ENCODE data around the gene SAA4. TPM values are rescaled to one million over a fixed set of nuclear protein-coding genes. Genes with fewer than 3 reads are reported as not detected.
"Not testable (repeated sequence)": the region's sequence is repeated elsewhere in the genome, so short reads cannot be mapped to it uniquely, and the experiment has no call there.

The SAA4 gene
- total RNA-seq, 1 donor from 2014 or later: not detected

DNA sequence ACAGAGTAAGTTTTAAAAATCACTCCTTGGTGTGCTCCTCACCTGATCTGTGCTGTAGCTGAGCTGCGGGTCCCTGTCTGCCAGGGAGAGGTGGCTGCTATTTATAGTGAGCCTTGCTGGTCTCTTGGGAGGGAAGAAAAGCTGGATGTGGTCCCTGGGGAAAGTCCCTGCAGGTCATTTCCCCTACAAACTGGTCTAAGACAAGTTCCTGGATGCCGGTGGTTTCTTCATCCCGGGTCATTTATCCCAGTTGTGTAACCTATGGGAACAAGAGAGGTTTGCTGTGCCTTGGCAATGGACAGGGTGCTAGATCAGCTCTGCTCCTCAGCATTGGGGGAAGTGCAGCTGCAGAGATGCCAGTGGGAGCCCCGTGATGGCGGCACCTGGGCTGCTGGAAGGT lies 12.0 kb upstream of the SAA4 start, which contains the start of gene SAA2:
Gene SAA2 (minus strand): TSS at position 108 of the 400 bp plus-strand sequence. CDS start 657 bp downstream, outside the sequence.
- DNase-seq (ENCODE audit: low spot score in 2 of 2) (no peak), FAIRE-seq (no peak)

DNA sequence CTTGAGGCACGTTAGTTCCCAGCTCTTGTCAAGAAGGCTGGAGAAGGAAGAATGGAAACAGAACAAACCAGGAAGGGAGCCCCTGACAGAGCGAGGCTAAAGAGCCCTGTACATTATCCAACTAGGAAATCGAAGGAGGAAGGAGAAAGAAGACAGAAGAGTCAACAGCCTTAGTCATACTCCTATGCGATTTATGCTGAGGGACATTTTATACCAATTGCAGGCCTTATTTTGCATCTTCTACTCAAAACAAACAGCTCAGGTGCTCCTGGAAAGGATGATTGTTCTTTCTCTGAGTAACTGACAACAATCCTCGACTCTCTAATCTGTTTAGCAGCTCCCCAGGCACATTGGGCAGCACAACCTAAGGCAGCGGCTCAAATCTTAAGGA lies 10.6 kb upstream of the SAA4 start:
- DNase-seq (ENCODE audit: low spot score in 2 of 2); FAIRE-seq: not testable (repeated sequence)

- not testable (repeated sequence) for DNase-seq (ENCODE audit: low spot score in 2 of 2); FAIRE-seq
Observed at GRCh38 chr11:18246379-18247190, 10.0 kb upstream of the SAA4 start.

DNA sequence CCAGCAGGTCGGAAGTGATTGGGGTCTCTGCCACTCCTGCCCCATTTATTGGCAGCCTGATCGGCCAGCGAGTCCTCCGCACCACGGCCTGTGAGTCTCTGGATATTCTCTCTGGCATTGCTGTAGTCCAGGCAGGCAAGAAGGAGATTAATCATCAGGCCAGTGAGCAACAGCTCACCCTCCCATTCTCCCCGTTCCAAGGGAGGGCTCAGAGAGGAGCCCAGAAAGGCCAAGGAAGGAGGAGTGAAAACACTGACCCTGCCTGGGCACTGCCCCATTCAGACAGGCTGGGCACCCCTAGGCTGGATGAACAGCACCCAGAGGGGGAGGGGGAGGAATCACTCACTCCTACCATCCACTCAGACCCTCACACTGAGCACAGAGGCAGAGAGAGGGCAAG lies 8.8 kb upstream of the SAA4 start:
- FAIRE-seq (no peak), DNase-seq (ENCODE audit: low spot score in 2 of 2) (no peak)

- DNase-seq (ENCODE audit: low spot score in 2 of 2) (no peak), FAIRE-seq (no peak)
Observed at GRCh38 chr11:18243783-18244362, 7.3 kb upstream of the SAA4 start.

GRCh38 chr11:18239655-18240054 lies 3.1 kb upstream of the SAA4 start:
- no peak for DNase-seq (ENCODE audit: low spot score in 2 of 2)

DNA sequence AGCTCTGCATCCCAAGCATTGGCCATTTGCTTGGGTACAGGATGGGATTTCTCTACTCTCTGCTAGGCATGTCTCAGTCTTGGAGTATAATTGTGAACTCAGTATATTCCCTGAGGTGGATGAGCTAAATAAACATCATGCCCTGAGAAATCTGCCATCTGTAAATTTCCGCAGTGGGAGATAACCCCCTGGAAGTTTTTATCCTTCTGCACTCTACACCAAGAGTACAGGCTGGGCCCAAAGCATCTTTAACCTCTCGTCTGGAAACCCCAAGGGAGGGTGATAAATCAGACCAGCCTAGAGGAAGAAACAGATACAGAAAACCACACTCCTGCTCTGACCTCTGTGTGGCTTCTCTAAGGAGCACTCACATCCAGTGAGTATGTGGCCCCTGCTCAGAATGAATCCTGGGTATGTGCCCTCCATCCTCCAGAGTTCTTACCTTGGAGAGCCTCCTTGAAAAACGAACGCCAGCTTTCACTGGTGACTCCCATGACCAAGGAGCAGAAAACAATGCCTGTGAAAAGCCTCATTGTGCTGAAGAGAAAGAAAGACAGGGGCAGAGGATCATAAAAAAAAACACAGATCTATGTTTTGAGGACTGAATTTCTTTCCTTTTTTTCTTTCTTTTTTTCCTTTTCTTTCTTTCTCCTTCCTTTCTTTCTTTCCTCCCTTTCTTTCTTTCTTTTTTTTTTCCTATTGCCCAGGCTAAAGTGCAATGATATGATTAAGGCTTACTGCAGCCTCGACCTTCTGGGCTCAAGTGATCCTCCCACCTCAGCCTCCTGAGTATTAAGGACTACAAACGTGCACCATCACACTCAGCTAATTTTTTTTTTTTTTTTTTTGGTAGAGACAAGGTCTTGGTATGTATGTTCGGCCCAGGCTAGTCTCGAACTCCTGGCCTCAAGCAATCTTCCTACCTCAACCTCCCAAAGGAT lies 938 bp downstream of the SAA4 start:
- DNase-seq (ENCODE audit: low spot score in 2 of 2): no peak
- no peak for FAIRE-seq

More at GRCh38 chr11:18239655-18240054, 3.1 kb upstream of the SAA4 start:
- FAIRE-seq: no peak

DNA sequence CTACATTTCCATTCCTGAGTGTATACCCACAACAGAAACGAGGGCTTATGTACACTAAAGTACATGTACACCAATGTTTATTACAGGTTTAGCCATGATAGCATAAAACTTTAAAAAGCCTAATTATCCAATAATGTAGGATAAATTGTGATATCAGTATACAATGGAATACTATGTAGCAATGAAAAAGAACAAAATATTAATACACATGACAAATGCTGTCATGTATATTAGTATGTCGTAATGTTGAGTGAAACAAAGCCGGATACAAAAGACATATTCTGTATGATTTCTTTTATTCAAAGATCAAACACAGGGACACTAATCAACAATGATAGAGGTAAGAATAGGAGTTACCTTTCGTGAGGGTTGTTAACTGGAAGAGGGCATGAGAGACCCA lies 2.7 kb downstream of the SAA4 start:
- no peak for FAIRE-seq

DNA sequence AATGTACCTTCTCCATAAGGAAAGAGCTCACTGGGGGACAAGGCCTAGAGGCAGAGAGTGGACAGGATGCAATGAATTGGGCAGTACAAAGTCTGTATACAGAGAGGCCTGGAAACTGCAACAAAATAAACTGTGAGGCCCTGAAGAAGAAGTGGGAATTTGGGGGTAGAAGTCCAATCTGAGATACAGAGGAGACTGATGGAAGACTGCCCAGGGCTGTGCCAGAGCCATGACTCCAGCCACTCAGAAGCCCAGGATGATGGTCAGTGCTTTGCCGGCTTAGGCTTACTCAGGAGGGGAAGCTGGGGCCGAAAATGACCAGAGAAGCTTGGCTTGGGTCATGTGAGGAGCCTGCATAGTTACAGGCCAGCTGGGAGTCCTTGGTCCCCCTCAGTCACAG lies 5.7 kb downstream of the SAA4 start:
- FAIRE-seq (no peak), DNase-seq (ENCODE audit: low spot score in 2 of 2) (no peak)

More for the DNA sequence above, 2.7 kb downstream of the SAA4 start:
- DNase-seq (ENCODE audit: low spot score in 2 of 2): no peak

DNA sequence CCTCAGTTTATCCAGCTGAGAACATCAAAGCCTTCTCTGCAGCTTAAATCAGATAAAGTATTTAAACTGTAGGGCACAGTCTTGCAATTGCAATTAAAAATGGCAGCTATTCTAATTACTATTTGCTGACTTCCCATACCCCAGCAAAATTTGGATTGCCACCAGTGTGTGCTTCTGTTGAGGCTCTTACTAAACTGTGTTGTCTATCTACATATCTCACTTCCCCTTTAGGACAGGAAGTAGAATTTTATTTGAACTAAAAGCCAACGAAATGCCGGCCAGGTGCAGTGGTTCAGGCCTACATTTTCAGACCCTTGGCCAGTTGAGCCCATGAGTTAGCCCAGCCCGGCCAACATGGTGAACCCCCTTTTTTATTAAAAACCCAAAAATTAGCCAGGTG lies 7.1 kb downstream of the SAA4 start:
- no peak for DNase-seq (ENCODE audit: low spot score in 2 of 2)
- no peak for FAIRE-seq

DNA sequence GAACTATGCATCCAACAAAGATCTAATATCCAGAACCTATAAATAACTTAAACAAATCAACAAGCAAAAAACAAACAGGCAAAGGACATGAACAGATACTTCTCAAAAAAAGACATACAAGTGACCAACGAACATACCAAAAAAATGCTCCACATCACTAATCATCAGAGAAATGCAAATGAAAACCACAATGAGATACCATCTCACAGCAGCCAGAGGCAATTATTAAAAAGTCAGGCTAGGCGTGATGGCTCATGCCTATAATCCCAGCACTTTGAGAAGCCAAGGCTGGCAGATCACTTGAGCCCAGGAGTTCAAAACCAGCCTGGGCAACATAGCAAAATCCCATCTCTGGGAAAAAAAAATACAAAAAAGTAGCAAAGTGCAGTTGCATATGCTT lies 10.7 kb downstream of the SAA4 start:
- no peak for DNase-seq (ENCODE audit: low spot score in 2 of 2)
- FAIRE-seq: no peak

DNA sequence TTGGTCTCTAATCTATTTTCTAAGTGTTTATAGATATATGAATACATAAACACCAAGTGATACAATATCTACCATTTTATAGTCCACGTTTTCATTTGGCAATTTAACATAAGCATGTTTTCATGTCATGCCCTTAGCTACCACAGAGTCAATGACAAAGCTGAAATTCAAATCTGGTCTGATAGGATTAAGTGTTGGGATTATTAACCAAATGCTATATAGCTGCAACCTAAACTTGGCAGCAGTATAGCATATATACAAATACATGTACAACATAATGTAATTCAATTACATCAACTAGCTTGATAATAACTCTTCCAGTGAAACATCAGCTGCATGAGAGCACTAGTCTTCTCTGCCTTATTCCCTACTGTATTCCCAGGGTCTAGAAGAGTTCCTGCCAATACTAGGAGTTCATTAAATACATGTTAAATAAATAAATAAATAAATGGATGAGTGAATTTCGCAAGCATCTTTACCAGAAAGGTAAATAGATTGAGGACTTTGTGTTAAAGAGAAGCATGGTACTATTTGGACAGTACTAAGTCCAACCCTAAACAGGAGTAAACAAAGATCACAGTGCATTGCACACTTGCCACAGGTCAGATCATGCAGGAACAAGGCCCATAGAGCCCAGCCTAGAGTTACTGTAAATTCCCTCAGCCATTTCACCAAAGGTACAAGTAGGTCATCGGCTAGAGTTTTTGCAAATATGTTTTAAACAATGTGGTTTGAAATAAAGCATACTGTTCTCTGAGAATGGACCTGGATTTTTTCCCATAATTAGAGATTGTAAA lies 12.8 kb downstream of the SAA4 start:
- no peak for FAIRE-seq

DNA sequence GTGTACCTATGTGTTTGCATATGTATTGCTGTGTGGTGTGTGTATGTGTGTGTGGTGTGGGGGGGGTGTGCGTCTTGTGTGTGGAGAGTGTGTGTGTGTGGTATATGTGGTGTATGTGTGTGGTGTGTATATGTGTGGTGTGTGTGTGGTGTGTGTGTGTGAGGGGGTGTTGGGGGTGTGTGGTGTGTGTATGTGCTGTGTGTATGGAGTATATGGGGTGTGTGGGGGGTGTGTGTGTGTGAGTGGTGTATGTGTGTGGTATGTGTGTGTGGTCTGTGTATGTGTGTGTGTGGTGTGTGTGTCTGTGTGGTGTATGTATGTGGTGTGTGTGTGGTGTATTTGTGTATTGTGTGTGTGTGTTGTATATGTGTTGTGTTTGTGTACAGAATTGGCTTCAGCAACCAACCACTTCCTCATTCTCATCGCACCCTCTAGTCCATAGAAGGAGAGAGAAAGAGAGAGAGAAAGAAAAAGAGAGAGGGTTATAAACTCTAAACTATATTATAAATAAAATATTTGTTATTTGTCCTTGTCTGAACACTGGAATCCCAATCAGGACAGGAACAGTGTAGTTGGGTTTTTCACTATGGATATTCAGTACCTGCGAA lies 13.7 kb downstream of the SAA4 start:
- DNase-seq (ENCODE audit: low spot score in 2 of 2) (no peak), FAIRE-seq (no peak)

More for the DNA sequence above, 12.8 kb downstream of the SAA4 start:
- DNase-seq (ENCODE audit: low spot score in 2 of 2): no peak

- FAIRE-seq: no peak
- no peak for DNase-seq (ENCODE audit: low spot score in 2 of 2)
Observed at GRCh38 chr11:18221274-18221876, 15.2 kb downstream of the SAA4 start.

DNA sequence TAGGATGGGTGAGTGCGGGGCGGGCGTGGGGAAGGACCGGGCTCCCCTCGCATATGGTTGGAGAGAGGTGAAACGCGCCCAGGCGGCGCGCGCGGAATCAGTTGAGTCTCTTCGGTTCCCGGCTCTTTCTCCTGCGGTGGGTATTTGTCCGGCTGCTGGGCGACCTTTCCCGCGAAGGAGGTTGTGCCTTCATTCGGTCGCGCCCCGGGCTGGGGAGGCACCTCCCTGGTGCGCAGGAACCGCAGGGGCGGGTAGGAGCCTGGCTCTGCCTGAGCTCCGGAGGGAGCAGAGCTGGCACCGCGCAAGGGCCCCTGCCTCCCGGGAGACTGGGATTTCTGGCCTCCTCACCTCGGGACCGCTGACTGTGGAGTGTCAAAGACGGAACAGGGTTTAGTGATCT lies 27.5 kb downstream of the SAA4 start:
- no peak for DNase-seq (ENCODE audit: low spot score in 2 of 2)
- FAIRE-seq: no peak

DNA sequence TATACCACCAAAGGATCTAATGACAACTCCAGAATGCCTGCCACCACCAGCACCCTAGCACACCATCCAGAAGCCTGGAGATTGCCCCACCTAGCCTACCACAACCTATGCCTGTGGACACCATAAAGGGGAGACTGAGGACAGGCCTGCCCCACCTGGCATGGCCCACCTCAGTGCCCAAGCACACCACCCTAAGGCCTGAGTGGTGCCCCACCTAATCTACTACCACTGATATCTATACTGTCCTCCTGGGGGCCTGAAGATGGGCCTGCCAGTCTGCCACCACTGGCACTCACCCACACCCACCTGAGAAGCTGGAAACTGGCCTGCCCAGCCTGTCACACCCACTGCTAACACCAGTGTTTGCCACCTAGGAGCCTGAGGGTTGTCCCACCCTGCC lies 31.8 kb downstream of the SAA4 start:
- DNase-seq (ENCODE audit: low spot score in 2 of 2) (no peak), FAIRE-seq (no peak)

DNA sequence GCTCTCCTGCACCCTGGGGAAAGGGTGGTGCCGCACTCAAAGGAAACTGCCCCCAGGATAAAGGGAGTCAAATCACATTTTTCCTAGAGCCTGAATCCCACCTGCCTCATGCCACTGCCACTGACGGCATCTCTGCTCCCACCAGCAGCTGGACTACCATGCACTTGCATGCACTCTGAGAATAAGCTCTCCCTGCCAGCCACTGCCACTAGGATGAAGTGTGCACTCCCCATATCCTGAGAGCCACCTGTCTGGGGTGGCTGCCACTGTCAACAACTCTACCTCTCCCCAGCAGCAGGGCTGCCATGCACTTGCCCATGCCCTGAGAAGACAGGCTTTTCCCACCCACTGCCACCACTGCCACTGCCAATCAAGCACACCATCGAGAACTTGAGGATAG lies 32.4 kb downstream of the SAA4 start:
- DNase-seq (ENCODE audit: low spot score in 2 of 2) (no peak), FAIRE-seq (no peak)

DNA sequence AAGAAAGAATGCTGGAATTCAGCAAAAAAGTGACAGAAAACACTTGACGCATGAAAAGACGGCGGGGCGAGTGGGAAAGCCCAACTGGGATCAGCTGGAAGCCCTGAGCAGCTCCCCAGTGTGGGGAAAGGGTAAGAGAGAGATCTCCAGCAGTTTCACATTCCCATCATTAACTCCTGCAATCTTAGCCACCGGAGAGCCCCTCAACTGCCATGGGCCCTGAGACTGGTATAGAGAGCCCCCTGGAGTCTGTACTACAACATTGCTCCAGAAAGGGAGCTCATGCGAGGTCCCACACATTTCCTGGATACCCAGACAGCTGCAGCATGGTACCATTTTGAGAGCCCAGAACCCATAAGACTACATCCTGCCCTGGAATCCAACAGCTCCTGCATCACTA lies 32.9 kb downstream of the SAA4 start:
- no peak for DNase-seq (ENCODE audit: low spot score in 2 of 2)
- no peak for FAIRE-seq

DNA sequence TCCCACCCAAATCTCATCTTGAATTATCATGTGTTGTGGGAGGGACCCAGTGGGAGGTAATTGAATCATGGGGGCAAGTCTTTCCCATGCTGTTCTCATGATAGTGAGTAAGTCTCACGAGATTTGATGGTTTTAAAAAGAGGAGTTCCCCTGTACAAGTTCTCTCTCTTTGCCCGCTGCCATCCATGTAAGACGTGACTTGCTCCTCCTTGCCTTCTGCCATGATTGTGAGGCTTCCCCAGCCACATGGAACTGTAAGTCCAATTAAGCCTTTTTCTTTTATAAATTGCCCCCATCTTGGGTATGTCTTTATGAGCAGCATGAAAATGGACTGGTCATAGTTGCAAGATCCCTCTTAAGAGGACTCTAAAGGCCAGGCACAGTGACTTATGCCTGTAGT lies 38.9 kb downstream of the SAA4 start:
- DNase-seq (ENCODE audit: low spot score in 2 of 2); FAIRE-seq: not testable (repeated sequence)
